ENCODE measurements around the gene ARPC3.
A peak's percentile ranks its signal among the peaks of the same experiment; 100 is the strongest.
"Not testable (repeated sequence)": the region's sequence is repeated elsewhere in the genome, so short reads cannot be mapped to it uniquely, and the experiment has no call there.

The ARPC3 gene

DNA sequence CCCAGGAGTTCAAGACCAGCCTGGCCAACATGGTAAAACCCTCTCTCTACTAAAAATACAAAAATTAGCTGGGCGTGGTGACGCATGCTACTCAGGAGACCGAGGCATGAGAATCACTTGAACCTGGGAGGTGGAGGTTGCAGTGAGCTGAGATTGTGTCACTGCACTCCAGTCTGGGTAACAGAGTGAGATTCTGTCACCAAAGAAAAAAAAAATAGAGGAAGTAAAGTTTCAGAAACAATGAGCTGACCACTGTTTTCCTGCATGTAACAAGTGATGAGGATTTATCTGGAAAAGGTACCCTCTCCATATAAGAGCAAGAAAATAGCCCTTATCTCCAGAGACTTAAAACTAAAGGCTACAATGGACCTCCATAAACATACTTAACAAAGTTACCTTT, 33.0 kb downstream of the ARPC3 start:
- not testable (repeated sequence) for DNase-seq (ENCODE audit: low read depth)

DNA sequence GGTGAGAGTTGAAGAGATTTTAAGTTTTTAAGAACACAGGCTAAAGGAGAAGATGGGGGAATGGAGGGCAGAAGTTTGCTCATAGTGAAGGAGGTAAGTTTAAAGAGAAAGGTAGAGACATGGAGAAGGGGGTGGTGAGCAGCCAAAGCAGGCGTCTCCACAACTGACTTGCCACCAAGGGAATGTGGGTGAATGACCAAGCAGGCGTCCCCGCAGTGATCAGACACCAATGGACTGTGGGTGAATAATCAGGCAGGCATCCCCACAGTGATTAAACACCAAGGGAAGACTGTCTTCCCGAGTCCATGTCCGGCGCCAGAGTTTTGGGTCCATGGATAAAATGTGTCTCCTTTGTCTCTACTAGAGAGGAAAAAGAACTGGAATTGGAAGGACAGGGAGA, 40.1 kb downstream of the ARPC3 start:
- DNase-seq (ENCODE audit: low read depth) = not testable (repeated sequence)

DNA sequence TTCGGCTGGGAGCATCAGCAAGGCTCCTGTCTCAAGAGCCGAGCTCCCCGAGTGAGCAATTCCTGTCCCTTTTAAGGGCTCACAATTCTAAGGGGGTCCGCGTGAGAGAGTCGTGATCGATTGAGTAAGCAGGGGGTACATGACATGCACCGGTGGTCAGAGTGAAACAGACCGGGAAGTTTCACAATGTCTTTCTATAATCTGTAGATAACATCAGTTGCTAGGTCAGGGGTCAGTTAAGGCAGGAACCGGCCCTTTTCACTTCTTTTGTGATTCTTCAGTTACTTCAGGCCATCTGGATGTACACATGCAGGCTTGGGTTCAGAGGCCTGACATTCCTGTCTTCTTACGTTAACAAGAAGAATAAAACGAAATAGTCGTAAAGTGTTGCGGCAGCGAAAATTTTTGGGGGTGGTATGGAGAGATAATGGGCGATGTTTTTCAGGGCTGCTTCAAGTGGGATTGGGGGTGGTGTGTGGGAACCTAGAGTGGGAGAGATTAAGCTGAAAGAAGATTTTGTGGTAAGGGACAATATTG, 44.9 kb downstream of the ARPC3 start:
- DNase-seq (ENCODE audit: low read depth) = not testable (repeated sequence)

DNA sequence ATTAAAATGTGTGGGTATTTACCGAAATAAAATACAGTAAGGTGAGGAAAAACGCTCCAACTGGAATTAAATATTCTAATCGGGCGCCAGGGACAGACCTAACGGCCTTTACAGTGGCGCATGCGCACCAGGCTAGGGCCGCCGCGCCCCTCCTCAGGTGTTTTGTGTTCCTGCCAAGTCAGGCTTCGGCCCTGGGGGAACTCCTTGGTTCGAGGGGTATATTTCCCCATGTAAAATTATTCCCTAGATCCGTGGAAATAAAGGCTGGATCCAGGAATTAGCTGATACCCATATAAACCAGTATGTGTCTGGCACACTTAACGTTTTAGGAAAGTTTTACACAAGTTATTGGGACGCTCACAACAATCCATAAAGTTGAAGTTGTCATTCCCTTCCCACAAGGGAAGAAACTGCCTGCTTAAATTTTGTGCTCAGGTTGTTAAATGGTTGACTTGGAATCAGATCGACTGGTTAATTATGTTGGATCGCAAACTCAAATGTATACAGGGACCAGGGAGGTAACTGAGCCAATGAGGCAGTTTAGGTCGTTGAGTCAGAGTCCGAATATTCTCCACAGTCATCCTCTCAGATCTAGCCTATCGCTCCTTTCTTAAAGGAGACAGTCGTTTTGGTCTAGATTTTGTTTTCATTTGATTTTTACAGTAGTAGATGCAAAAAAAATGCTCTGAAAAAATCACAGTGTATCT, 46.0 kb downstream of the ARPC3 start:
- DNase-seq (ENCODE audit: low read depth) = peak; percentile 73

DNA sequence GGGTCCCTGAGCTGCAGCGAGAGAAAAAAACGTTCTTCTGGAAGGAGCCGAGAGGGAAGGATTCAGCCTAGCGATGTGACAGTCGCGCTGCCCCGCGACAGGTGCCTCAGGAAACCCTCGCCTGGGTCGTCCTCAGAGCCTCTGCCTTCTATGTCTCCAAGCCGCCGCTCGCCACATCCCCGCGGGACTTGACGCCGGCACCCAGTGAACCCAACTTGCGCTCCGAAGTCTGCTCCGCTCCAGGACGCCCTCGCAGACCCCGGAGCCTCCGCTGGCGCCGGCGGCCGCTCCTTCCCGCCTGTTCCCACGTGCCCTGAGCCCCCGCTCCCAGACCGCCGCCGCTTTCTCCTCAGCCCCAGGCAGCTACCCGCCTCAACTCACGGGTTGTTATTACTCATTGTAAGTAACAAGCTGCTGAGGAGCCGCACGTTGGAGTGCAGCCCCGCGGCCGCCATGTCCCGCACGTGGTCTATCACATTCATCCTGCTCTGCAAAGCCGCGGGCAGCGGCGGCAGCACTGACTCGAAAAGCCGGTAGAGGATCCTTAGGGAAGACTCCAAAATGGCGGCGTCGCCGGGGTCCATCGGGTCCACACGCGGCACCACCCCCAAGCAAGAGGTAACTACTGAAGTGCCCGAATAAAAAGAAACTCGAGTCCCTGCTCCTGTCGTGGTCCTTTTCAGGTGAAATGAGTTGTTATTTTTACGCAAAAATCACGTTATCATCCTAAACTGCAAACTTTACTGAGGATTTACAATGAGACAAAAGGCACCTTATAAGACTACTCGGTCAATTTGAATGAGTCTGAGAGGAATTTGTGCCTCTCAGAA, 46.8 kb downstream of the ARPC3 start, which contains the start of gene ANAPC7:
TSS of gene ANAPC7 (minus strand) at position 563 of the 830 bp plus-strand sequence. CDS start at position 482, 81 bp downstream.
- DNase-seq (ENCODE audit: low read depth) = peak; percentile 82
